Frontal cortex (tissue), 4 donors: ENCODE results near the gene ERICH6B. TPM values are rescaled to one million over a fixed set of nuclear protein-coding genes. Genes with fewer than 3 reads are reported as not detected.
"Not testable (repeated sequence)": the region's sequence is repeated elsewhere in the genome, so short reads cannot be mapped to it uniquely, and the experiment has no call there.

Source experiments
- DNase-seq, 2 donors: peaks; one replicate each; pipeline ENCODE4 v3.0.0; 2012; ENCODE audit warnings: low spot score in 2 of 2
- FAIRE-seq: peaks from 2 replicates; lab custom pipeline; 2012; peaks lifted over from hg19 to GRCh38; lab: Jason Lieb, UNC
- total RNA-seq: library from RNA; depleted of rRNA; stranded (reverse); fragments of >200 nt; gene quantifications from one replicate; pipeline ENCODE4 v1.2.3, GENCODE V29; 2014
- donor health status: control.
- donor health status: control.
- donor health status: control.

Gene ERICH6B
- not detected for total RNA-seq

- FAIRE-seq (no peak), DNase-seq (peak; percentile 3 to 46)
Measured at GRCh38 chr13:45615501-45616101, at the start of gene ERICH6B. Gene ERICH6B, minus strand, starts transcription at chr13:45615739. Its CDS starts 18,734 bp downstream, at chr13:45597005.

GRCh38 chr13:45662903-45663302 is 47.4 kb upstream of the ERICH6B start:
- FAIRE-seq, DNase-seq: not testable (repeated sequence)

GRCh38 chr13:45662162-45662561 is 46.6 kb upstream of the ERICH6B start:
- no peak for FAIRE-seq
- DNase-seq, result no peak

- not testable (repeated sequence) for DNase-seq, FAIRE-seq
Measured at GRCh38 chr13:45660458-45660857, 44.9 kb upstream of the ERICH6B start.

- FAIRE-seq, result no peak
- no peak for DNase-seq
Measured at GRCh38 chr13:45659536-45659935, 44.0 kb upstream of the ERICH6B start.

- DNase-seq (no peak), FAIRE-seq (no peak)
Measured at GRCh38 chr13:45658586-45659235, 43.2 kb upstream of the ERICH6B start.

- FAIRE-seq, result no peak
- DNase-seq, result no peak
Measured at GRCh38 chr13:45654633-45655349, 39.3 kb upstream of the ERICH6B start.

GRCh38 chr13:45645263-45645662 is 29.7 kb upstream of the ERICH6B start:
- not testable (repeated sequence) for FAIRE-seq, DNase-seq

GRCh38 chr13:45642159-45642558 is 26.6 kb upstream of the ERICH6B start:
- FAIRE-seq, DNase-seq: not testable (repeated sequence)

GRCh38 chr13:45635291-45635690 is 19.8 kb upstream of the ERICH6B start:
- not testable (repeated sequence) for DNase-seq, FAIRE-seq

DNA sequence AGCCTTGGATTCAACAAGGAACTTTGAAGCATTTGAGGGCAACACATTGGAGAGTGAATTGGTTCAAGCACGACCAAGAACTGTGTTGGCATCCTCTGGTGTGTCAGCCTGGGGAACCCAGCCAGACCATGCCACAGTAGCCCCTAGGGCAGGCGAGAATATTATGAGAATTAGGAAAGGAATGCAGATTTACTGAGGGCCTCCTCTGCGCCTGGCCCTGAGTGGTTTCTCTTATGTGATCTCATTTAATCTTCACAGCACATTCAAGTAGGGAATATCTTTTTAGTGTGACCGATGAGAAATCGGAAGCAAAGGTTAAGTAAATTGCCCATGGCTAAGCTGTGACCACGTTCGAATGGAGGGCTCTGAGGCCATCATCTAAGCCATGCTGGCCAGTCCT is 15.3 kb upstream of the ERICH6B start:
- DNase-seq, result no peak
- no peak for FAIRE-seq

DNA sequence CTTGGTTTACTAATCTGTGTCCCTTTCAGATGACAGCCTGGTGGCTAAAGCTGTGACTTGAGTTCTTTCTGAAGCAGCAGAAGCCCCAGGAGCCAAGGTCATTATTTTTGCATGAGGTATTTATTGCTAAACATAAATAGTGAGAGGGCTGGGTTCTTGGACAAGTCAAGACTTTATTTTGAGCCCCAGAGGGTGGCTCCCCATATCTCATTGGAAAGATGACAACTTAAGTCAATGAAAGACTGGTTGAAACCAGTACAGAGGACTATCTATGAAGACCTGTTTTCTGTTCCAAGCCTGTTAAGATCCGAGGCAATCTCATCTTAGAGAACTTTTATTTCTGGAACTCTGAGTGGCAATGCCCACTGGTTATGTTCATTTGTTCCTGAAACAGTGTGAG is 14.4 kb upstream of the ERICH6B start:
- FAIRE-seq, result no peak

GRCh38 chr13:45628094-45628493 is 12.6 kb upstream of the ERICH6B start:
- no peak for FAIRE-seq
- no peak for DNase-seq

More for the DNA sequence above, 14.4 kb upstream of the ERICH6B start:
- DNase-seq, result no peak

GRCh38 chr13:45627656-45628055 is 12.1 kb upstream of the ERICH6B start:
- FAIRE-seq, result no peak
- DNase-seq, result no peak

- DNase-seq, result no peak
- no peak for FAIRE-seq
Measured at GRCh38 chr13:45626731-45627374, 11.3 kb upstream of the ERICH6B start.

DNA sequence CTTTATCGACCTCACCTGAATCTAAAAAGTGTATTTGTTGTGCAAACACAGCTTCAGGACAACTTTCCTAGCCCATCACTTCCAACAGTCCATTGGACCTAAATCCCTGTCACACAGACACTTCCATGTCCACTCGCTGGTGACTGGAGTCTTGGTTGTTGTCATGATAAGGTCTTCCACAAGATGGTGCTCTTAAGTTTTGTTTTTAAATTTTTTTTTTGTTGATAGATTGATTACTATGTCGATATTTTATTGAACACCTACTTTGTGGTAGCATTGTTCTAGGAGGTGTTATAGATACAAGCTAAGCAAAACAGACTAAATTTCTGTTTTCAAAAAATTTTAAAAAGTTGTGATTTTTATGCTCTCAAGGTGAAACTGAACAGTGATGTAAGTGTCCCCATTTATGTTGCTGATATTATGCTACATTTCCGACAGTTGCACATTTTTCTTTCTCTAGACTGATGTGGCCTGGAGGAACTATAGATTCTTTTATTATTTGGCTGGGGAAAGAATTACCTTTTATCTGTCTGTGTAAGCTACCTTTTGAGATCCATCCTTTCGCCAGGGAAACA is 8.1 kb upstream of the ERICH6B start:
- FAIRE-seq, result no peak

DNA sequence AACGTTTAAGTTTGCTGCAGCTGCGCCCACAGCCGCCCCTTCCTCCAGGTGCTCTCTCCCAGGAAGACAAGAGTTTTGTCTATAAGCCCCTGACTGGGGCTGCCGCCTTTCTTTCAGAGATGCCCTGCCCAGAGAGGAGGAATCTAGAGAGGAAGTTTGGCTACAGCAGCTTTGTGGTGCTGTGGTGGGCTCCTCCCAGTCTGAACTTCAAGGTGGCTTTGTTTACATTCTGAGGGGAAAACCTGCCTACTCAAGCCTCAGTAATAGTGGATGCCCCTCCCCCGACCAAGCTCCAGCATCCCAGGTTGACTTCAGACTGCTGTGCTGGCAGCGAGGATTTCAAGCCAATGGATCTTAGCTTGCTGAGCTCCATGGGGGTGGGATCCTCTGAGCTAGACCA is 6.4 kb upstream of the ERICH6B start:
- no peak for DNase-seq
- no peak for FAIRE-seq

More for the DNA sequence above, 8.1 kb upstream of the ERICH6B start:
- no peak for DNase-seq

DNA sequence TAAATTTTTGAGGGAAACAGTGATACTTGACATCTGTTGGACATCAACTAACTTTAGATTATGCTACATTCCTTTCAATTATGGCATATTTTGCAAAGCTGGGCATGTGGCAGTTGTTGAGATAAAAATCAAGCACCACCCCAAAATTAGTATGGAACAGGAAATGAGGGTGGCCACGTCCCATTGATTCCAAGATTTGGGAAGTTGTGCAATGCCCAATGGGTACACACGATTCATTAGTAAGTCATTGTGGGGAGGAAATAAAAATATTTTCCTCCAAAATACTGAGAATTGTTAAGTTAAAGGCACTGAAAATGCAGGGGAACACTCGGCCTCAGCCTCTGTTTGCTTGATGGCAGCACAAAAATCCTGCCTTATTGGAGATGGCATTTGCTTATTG is 7.6 kb downstream of the ERICH6B start:
- DNase-seq (no peak), FAIRE-seq (no peak)

DNA sequence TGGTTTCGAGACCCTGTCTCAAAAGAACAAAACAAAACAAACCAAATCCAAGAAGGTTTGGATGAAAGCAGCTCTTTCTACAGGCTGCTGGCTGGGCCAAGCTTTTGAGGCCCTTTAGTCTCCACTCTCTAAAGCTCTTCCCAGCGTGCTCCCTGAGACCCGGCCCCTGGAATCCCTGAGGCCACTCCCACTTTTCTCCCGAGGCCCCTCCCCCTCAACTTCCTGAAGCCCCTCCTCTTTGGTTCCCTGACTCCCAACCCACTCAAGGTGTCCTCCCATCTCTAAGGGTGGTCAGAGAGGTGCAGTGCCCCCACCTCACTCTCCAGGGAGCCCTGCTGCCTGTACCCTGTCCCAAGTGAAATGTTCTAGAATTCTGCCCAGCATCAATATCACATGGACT is 10.6 kb downstream of the ERICH6B start:
- DNase-seq (no peak), FAIRE-seq (no peak)

DNA sequence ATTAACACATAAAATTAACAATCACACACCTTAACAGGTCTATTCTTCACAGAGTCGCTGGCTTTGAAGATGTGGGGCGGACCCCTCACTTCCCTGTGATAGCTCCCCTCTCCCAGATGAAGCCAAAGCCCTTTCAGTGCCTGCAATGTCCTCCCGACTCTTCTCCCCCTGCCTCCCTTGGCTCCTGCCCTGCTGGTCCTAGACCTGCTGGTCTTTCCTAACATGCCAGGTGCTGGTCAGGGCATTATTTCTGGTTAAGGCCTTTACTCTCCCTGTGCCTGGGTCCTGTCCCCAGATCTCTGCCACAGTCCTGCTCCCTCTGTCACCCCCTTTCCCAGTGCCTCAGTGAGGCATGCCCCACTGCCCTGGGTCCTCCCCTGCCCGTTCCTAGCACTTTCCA is 12.2 kb downstream of the ERICH6B start:
- FAIRE-seq (no peak), DNase-seq (no peak)
